ENCODE measurements around the gene DLK2. TPM values are rescaled to one million over a fixed set of nuclear protein-coding genes. Genes with fewer than 3 reads are reported as not detected.

DLK2 gene
- total RNA-seq, 1 donor from 2014 or later, result not detected

- no peak for TF ChIP-seq CTCF (IDR thresholded peaks at IDR 0.05; ENCODE audit: insufficient read depth, low read length, poor library complexity, severe bottlenecking)
- H3K27me3 ChIP-seq (ENCODE audit: control insufficient read depth, insufficient read depth, low read length), result no peaks in the 10 kb centered on the region
- DNase-seq (ENCODE audit: low read depth), result no peak
- H3K36me3 ChIP-seq (ENCODE audit: control insufficient read depth, insufficient read depth, low read length), result no peaks in the 10 kb centered on the region
- H3K4me3 ChIP-seq (ENCODE audit: low read depth, low read length), result no peak overlapping the region
These were observed 53.6 kb downstream of the DLK2 start for GRCh38 chr6:43401730-43402129.

Other genes with a start within 250 kb of the DLK2 start
- 239 and 284 TPM in 2 replicates for gene DNPH1, start 226.1 kb downstream of the DLK2 start, total RNA-seq
- gene TTBK1, start 212.1 kb downstream of the DLK2 start, total RNA-seq, result 0.41 and 0.67 TPM in 2 replicates
- not detected in 2 replicates for gene SLC22A7, start 157.3 kb downstream of the DLK2 start, total RNA-seq
- 0.67 TPM in 1 of 2 replicates, not detected in the other for gene CRIP3, start 146.7 kb downstream of the DLK2 start, total RNA-seq
- 11.2 and 12.3 TPM in 2 replicates for gene ZNF318, start 85.9 kb downstream of the DLK2 start, total RNA-seq
- 24.9 and 26.9 TPM in 2 replicates for gene ABCC10, start 28.0 kb downstream of the DLK2 start, total RNA-seq
- gene TJAP1, start 22.0 kb upstream of the DLK2 start, total RNA-seq, result 31.7 and 42.7 TPM in 2 replicates
- gene LRRC73, start 54.8 kb upstream of the DLK2 start, total RNA-seq, result not detected in 2 replicates
- 149 and 153 TPM in 2 replicates for gene YIPF3, start 61.4 kb upstream of the DLK2 start, total RNA-seq
- 36.7 and 46.8 TPM in 2 replicates for gene POLR1C, start 61.5 kb upstream of the DLK2 start, total RNA-seq
- gene XPO5, start 120.5 kb upstream of the DLK2 start, total RNA-seq, result 53.3 and 54.8 TPM in 2 replicates
- gene POLH, start 120.6 kb upstream of the DLK2 start, total RNA-seq, result 14.0 and 17.3 TPM in 2 replicates
- gene GTPBP2, start 173.7 kb upstream of the DLK2 start, total RNA-seq, result 96.5 and 100 TPM in 2 replicates
- 39.4 and 68.0 TPM in 2 replicates for gene MAD2L1BP, start 180.3 kb upstream of the DLK2 start, total RNA-seq
- gene RSPH9, start 189.5 kb upstream of the DLK2 start, total RNA-seq, result 0.08 and 0.41 TPM in 2 replicates
- 76.1 and 78.9 TPM in 2 replicates for gene MRPS18A, start 232.2 kb upstream of the DLK2 start, total RNA-seq